GM12878 (cell line): ENCODE results near the gene SPATA18. TPM values are rescaled to one million over a fixed set of nuclear protein-coding genes. Genes with fewer than 3 reads are reported as not detected.

Source experiments
- ATAC-seq: fragments of 200-7000 bp; cut with Tn5 transposase; 3 replicates; pipeline ENCODE4 v1.9.1; 2020; ENCODE audit warnings: mild to moderate bottlenecking, moderate library complexity
- BruUV-seq: library from RNA; stranded (reverse); fragments of 400-500 nt; replicated peaks from 2 replicates; lab custom pipeline; 2021; lab: Mats Ljungman, UMichigan
- CTCF ChIA-PET: fragments of 300-600 bp; sonication (Branson Sonifier 250); formaldehyde crosslinking; extraction: SDS; loops from one replicate; lab custom pipeline; 2021; ENCODE audit warnings: inconsistent platforms; lab: Yijun Ruan, JAX
- POLR2A ChIA-PET: fragments of 350-600 bp; formaldehyde crosslinking; extraction: SDS; loops from one replicate; lab custom pipeline; 2021; ENCODE audit warnings: inconsistent platforms; lab: Charles Lee
- RAD21 ChIA-PET: fragments of 300-600 bp; sonication (Branson Sonifier 250); formaldehyde crosslinking; loops from one replicate; lab custom pipeline; 2023; ENCODE audit warnings: antibody characterized with exemption; ENCODE audit not compliant: unreplicated experiment; lab: Charles Lee
- SMC1A ChIA-PET: fragments of 300-600 bp; sonication (Branson Sonifier 250); formaldehyde crosslinking; loops from one replicate; lab custom pipeline; 2023; ENCODE audit not compliant: unreplicated experiment, uncharacterized antibody; lab: Charles Lee
- DNase-seq: peaks from one replicate; pipeline ENCODE4 v3.0.0-alpha.2; 2011; ENCODE audit warnings: low read depth, low spot score
- FAIRE-seq: peaks from 3 replicates; lab custom pipeline; 2011; peaks lifted over from hg19 to GRCh38; lab: Jason Lieb, UNC
- H2AFZ ChIP-seq: 2 replicates; pipeline ENCODE4 v1.6.0; 2011; ENCODE audit warnings: low read depth, low read length, control low read depth; ENCODE audit not compliant: control insufficient read depth
- H3K27ac ChIP-seq: 2 replicates; pipeline ENCODE4 v1.5.1; 2011; ENCODE audit warnings: control low read depth; ENCODE audit not compliant: control insufficient read depth, insufficient read depth
- H3K27me3 ChIP-seq, 2 experiments: replicated peaks in 1 of 2; 2 replicates each; pipeline versions ENCODE4 v1.6.0 to v1.6.1; 2011; ENCODE audit warnings: low read length in 1 of 2; ENCODE audit not compliant: control insufficient read depth in 2 of 2, insufficient read depth in 2 of 2
- H3K36me3 ChIP-seq, 2 experiments: 2 replicates each; pipeline ENCODE4 v1.5.1; 2011; ENCODE audit warnings: low read length in 1 of 2; ENCODE audit not compliant: control insufficient read depth in 2 of 2, insufficient read depth in 2 of 2
- H3K4me1 ChIP-seq: 2 replicates; pipeline ENCODE4 v1.6.1; 2011; ENCODE audit warnings: mild to moderate bottlenecking, low read length, moderate library complexity, mixed read lengths; ENCODE audit not compliant: control insufficient read depth, insufficient read depth
- H3K4me2 ChIP-seq: 2 replicates; pipeline ENCODE4 v1.6.0; 2011; ENCODE audit warnings: control low read depth; ENCODE audit not compliant: control insufficient read depth, insufficient read depth
- H3K4me3 ChIP-seq: fragments of 200-600 bp; sonication (generic); 2 replicates; pipeline ENCODE4 v1.5.1; 2016
- H3K79me2 ChIP-seq: 2 replicates; pipeline ENCODE4 v1.6.0; 2011; ENCODE audit warnings: low read length; ENCODE audit not compliant: control insufficient read depth, insufficient read depth
- H3K9ac ChIP-seq: 2 replicates; pipeline ENCODE4 v1.8.0; 2011; ENCODE audit warnings: low read length, control low read depth, mixed read lengths; ENCODE audit not compliant: control insufficient read depth, insufficient read depth
- H3K9me3 ChIP-seq: replicated peaks from 3 replicates; pipeline ENCODE4 v1.5.1; 2011; ENCODE audit warnings: mild to moderate bottlenecking, low read length; ENCODE audit not compliant: control insufficient read depth, insufficient read depth
- H4K20me1 ChIP-seq: 2 replicates; pipeline ENCODE4 v1.6.0; 2011; ENCODE audit not compliant: control insufficient read depth, insufficient read depth
- BCL11A ChIP-seq: IDR thresholded peaks from 2 replicates; pipeline ENCODE4 v1.6.1; 2011; ENCODE audit warnings: low read depth, low read length
- CREM ChIP-seq: IDR thresholded peaks from 2 replicates; pipeline ENCODE4 v1.6.1; 2014; ENCODE audit warnings: antibody characterized with exemption, low read depth
- IRF5 ChIP-seq: fragments of 450-650 bp; IDR thresholded peaks from 2 replicates; pipeline ENCODE4 v1.6.1; 2017; ENCODE audit warnings: borderline replicate concordance
- JUNB ChIP-seq: IDR thresholded peaks from 2 replicates; pipeline ENCODE4 v1.6.1; 2016; ENCODE audit warnings: antibody characterized with exemption, mild to moderate bottlenecking
- KDM1A ChIP-seq: fragments of 200-600 bp; sonication (generic); IDR thresholded peaks from 2 replicates; pipeline ENCODE4 v1.6.1; 2016; ENCODE audit warnings: borderline replicate concordance
- MTA3 ChIP-seq: IDR thresholded peaks from 2 replicates; pipeline ENCODE4 v1.6.1; 2012; ENCODE audit warnings: low read length, inconsistent platforms, borderline replicate concordance
- MYB ChIP-seq: fragments of 150-350 bp; IDR thresholded peaks from 2 replicates; pipeline ENCODE4 v1.6.1; 2014; ENCODE audit warnings: mild to moderate bottlenecking, low read depth, low read length, borderline replicate concordance
- RAD21 ChIP-seq: IDR thresholded peaks from 2 replicates; pipeline ENCODE4 v1.6.1; 2011; ENCODE audit warnings: mild to moderate bottlenecking, low read depth, low read length, moderate library complexity; ENCODE audit not compliant: insufficient read depth
- RB1 ChIP-seq: fragments of 450-650 bp; formaldehyde crosslinking; IDR thresholded peaks from 2 replicates; pipeline ENCODE4 v1.6.1; 2017; ENCODE audit warnings: mild to moderate bottlenecking, borderline replicate concordance
- STAT1 ChIP-seq: fragments of 450-650 bp; conservative IDR thresholded peaks from 2 replicates; pipeline ENCODE4 v1.6.1; 2014; ENCODE audit warnings: antibody characterized with exemption, mild to moderate bottlenecking
- TAF1 ChIP-seq: IDR thresholded peaks from 2 replicates; pipeline ENCODE4 v1.6.1; 2011; ENCODE audit warnings: mild to moderate bottlenecking, low read depth, low read length, borderline replicate concordance
- TARDBP ChIP-seq: IDR thresholded peaks from 2 replicates; pipeline ENCODE4 v1.6.1; 2016; ENCODE audit warnings: borderline replicate concordance
- TCF3 ChIP-seq: IDR thresholded peaks from 2 replicates; pipeline ENCODE4 v1.6.1; 2012; ENCODE audit warnings: low read depth, mild to moderate bottlenecking, low read length, borderline replicate concordance; ENCODE audit not compliant: insufficient read depth
- YBX1 ChIP-seq: fragments of 450-650 bp; IDR thresholded peaks from 2 replicates; pipeline ENCODE4 v1.6.1; 2016; ENCODE audit warnings: antibody characterized with exemption
- ZNF24 ChIP-seq: fragments of 450-650 bp; IDR thresholded peaks from 2 replicates; pipeline ENCODE4 v1.6.1; 2017; ENCODE audit warnings: antibody characterized with exemption, mild to moderate bottlenecking
- WGBS: methylation state at CpG from one replicate; pipeline ENCODE4 v1.1.6; 2016; ENCODE audit warnings: low lambda C conversion rate; ENCODE audit not compliant: insufficient replicate concordance, insufficient coverage; ENCODE audit errors: missing lambda C conversion rate; 5-methylcytosine and 5-hydroxymethylcytosine counted together
- in situ Hi-C: fragments of 300-500 bp; cut with MboI; formaldehyde crosslinking; loops from 9 replicates; pipeline ENCODE4 v1.14.3; 2018; ENCODE audit warnings: mixed read lengths
- intact Hi-C: fragments of 100-400 bp; cut with micrococcal nuclease; formaldehyde crosslinking; loops from one replicate; pipeline ENCODE4 v1.14.2; 2022; ENCODE audit not compliant: unreplicated experiment
- polyA plus RNA-seq, 11 experiments: library from polyadenylated mRNA; depleted of rRNA in 4 of 11; unstranded in 6 of 11; stranded (reverse) in 5 of 11; fragments of >200 nt; fragmentation: Nextera tagmentation in 4 of 11; fragmentation: Illumina TruSeq in 1 of 11; extraction: Ambion mirVana in 4 of 11; extraction: Trizol in 1 of 11; gene quantifications; 1 replicate in 1 of 11; 2 replicates in 10 of 11; pipeline versions ENCODE4 v1.2.1 to v1.2.3, GENCODE V29; 2011 to 2016; ENCODE audit warnings: inconsistent platforms in 2 of 11, missing spikeins in 2 of 11, low read depth in 1 of 11
- total RNA-seq, 4 experiments: library from RNA; depleted of rRNA in 3 of 4; stranded (reverse); fragments of >200 nt in 3 of 4; fragmentation: Illumina TruSeq in 1 of 4; extraction: Trizol in 1 of 4; gene quantifications; 2 replicates each; pipeline versions ENCODE4 v1.2.1 to v1.2.3, GENCODE V29; 2013 to 2021

The SPATA18 gene
- total and polyA plus RNA-seq, 10 of the 15 experiments (the other 5 are each of a cell fraction or from before 2014, with no cell fraction given) = 0.39 to 4.5 (median 1.9) TPM

GRCh38 chr4:52076731-52077130, 25.6 kb downstream of the SPATA18 start:
- SMC1A ChIA-PET = no interaction called here
- peaks cover 0 to 3% of the 10 kb centered on the region in 2 experiments; a peak in 2 of 4 replicates for H3K27me3 ChIP-seq
- TF ChIP-seq RB1 = no peak
- no peak for TF ChIP-seq MTA3
- TF ChIP-seq JUNB = no peak
- TF ChIP-seq RAD21 = no peak
- no peak for TF ChIP-seq MYB
- TF ChIP-seq TARDBP = no peak
- no peak for TF ChIP-seq KDM1A
- no peak for TF ChIP-seq BCL11A
- no peak for TF ChIP-seq TCF3
- no peak for TF ChIP-seq CREM
- TF ChIP-seq YBX1 = no peak
- no peak for TF ChIP-seq TAF1
- no TSS peak for BruUV-seq
- H3K4me1 ChIP-seq = no peaks in the 10 kb centered on the region
- POLR2A ChIA-PET = no interaction called here
- H3K27ac ChIP-seq = no peak overlapping the region
- no peak for DNase-seq
- H2AFZ ChIP-seq = no peak overlapping the region
- ATAC-seq = no peak
- no peak for FAIRE-seq
- H3K4me2 ChIP-seq = no peak overlapping the region
- no peak overlapping the region for H3K9ac ChIP-seq
- H3K9me3 ChIP-seq = no peaks in the 10 kb centered on the region
- H3K36me3 ChIP-seq = no peaks in the 10 kb centered on the region
- in situ Hi-C loops (no loop called here), intact Hi-C loops (no loop called here)
- H3K4me3 ChIP-seq = no peak overlapping the region
- H3K79me2 ChIP-seq = no peaks in the 10 kb centered on the region
- CTCF ChIA-PET = no interaction called here
- no peaks in the 10 kb centered on the region for H4K20me1 ChIP-seq
- WGBS = 51% methylated on average over 26 of the region's 26 CpGs
- RAD21 ChIA-PET = no interaction called here

GRCh38 chr4:52079659-52080058, 28.6 kb downstream of the SPATA18 start:
- TF ChIP-seq STAT1 (no peak), ZNF24 (no peak), BCL11A (no peak), IRF5 (no peak)
- ChIA-PET POLR2A (no interaction called here), SMC1A (no interaction called here), RAD21 (no interaction called here), CTCF (no interaction called here)
- Histone ChIP-seq H3K9ac (no peak overlapping the region), H3K27me3 (peaks cover 0 to 3% of the 10 kb centered on the region in 2 experiments; a peak in 2 of 4 replicates), H3K4me1 (no peaks in the 10 kb centered on the region), H3K36me3 (no peaks in the 10 kb centered on the region), H3K9me3 (no peaks in the 10 kb centered on the region), H3K79me2 (no peaks in the 10 kb centered on the region), H2AFZ (no peak overlapping the region), H3K4me2 (no peak overlapping the region), H3K4me3 (no peak overlapping the region), H4K20me1 (no peaks in the 10 kb centered on the region), H3K27ac (no peak overlapping the region)
- BruUV-seq = no TSS peak
- in situ Hi-C loops = no loop called here
- ATAC-seq = no peak
- 0% methylated on average over 2 of the region's 2 CpGs for WGBS
- no peak for DNase-seq
- FAIRE-seq = no peak
- intact Hi-C loops = no loop called here
